NCI-H2029 (cell line): ENCODE data around the gene TMEM80.
A peak's percentile ranks its signal among the peaks of the same experiment; 100 is the strongest.
"Not testable (repeated sequence)": the region's sequence is repeated elsewhere in the genome, so short reads cannot be mapped to it uniquely, and the experiment has no call there.

ENCODE experiments used
- DNase-seq: peaks from one replicate; lab custom pipeline; 2025; lab: John Stamatoyannopoulos, UW

TMEM80 gene

DNA sequence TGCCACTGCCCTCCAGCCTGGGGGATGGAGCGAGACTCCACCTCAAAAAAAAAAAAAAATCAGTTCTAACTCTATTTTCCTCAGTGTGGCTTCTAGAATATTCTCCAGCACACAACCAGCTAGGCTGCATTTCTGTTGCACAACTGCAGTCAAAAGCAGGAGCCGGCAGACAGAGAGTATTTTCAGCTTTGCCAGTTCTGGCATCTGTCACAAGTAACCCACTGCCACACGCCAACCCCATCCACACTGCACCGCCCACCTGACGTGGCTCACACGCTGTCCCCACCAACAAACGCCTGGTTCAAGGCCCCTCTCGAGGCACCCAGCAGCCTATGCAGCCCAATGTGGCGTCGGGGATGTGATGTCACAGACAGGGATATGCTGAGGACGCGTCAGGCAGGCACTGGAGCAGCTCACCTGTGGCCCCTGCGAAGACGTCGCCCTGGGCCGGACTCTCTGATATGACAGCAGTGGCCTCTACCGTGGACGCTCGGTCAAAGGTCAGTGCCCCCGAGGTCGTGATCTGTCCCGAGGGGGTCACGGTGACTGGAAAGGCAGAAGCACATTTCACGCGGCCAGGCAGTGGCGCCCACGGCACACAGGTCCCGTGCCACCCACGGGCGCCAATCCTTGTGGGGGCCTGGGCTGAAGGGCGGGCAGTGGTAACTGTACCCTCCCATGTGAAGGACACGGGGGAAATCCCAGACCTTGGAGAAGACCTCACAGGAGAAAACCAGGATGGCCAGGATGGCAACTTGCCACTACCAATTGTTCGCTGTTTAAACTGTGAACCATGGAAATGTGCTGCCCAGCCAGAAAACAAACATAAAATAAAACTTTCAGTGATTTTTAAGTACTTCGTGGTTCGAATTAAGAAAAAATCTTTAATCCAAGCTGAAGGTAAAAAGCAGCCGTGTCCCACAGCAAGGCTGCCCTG, 16.1 kb upstream of the TMEM80 start:
- DNase-seq, result no peak

DNA sequence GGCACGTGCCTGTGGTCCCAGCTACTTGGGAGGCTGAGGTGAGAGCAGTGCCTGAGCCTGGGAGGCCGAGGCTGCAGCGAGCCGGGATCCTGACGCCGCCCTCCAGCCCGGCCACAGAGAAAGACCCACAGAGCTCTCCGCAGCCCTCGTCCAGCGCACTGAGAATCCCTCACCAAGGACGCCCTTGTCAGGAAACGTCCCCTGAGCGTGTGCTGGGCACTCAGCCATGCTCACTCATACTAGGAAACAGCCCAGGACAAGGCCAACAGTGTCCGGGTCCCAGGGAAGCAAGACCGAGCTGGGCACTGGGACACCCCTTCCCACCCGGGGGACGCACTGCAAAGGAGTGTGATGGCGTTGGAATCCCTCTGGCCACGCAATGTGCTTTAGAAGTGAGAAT, 15.1 kb upstream of the TMEM80 start:
- no peak for DNase-seq

DNA sequence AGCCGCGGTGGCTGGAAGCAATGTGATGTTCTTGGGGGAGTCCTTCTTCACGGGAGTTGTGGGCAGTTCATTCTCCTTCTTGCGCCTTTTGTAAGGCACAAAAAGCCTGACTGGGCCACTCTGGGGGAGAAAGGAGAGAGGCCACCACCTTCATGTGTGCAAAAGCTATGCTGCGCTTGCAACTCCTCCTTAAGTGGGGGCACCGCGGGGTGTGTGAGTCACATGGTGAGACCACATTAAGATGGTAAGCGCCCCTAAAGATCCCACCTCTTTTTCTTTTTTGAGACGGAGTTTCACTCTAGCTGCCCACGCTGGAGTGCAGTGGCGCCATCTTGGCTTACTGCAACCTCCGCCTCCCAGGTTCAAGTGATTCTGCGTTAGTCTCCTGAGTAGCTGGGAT, 14.6 kb upstream of the TMEM80 start:
- DNase-seq, result no peak

- no peak for DNase-seq
These were observed 9.0 kb upstream of the TMEM80 start for GRCh38 chr11:686451-687243.

DNA sequence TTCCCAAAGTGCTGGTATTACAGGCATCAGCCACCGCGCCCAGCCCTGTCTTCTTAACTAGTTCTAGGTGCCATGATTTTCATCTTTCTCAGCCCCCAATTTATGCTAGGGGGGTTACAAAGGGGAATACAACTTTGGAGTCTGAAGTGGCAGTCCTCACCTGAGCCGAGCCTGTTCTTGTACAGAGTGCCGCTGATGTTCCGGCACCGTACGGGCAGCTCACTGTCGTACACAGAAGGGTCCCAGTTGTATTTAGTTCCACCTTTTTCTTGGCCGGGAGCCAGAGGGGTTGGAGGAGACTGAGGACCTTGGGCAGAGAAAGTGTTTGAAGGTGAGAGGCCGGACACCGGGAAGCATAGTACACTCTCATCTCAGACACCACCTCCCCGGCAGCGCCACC, 7.9 kb upstream of the TMEM80 start:
- DNase-seq, result no peak

- DNase-seq, result no peak
These were observed 6.9 kb upstream of the TMEM80 start for GRCh38 chr11:688681-689080.

DNA sequence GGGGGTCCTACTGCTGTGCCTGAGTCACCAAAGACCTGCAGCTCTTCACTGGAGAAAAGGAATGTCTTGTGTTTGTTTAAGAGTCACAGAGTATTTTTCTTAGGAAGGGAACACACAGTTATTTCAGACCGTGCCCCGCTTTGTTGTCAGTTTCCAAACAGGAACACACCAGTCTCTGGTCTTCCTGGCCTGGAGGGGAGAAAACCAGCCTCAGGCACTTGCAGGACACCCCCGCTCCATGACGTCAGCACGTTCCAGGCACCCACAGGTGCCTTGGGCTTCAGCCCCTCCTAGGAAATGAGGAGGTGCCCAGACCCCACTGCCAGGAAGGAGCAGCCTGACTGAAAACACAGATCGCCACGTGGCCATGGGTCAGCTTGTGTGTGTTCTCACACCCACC, 6.0 kb upstream of the TMEM80 start:
- DNase-seq, result no peak

GRCh38 chr11:690244-690643, 5.4 kb upstream of the TMEM80 start:
- not testable (repeated sequence) for DNase-seq

DNA sequence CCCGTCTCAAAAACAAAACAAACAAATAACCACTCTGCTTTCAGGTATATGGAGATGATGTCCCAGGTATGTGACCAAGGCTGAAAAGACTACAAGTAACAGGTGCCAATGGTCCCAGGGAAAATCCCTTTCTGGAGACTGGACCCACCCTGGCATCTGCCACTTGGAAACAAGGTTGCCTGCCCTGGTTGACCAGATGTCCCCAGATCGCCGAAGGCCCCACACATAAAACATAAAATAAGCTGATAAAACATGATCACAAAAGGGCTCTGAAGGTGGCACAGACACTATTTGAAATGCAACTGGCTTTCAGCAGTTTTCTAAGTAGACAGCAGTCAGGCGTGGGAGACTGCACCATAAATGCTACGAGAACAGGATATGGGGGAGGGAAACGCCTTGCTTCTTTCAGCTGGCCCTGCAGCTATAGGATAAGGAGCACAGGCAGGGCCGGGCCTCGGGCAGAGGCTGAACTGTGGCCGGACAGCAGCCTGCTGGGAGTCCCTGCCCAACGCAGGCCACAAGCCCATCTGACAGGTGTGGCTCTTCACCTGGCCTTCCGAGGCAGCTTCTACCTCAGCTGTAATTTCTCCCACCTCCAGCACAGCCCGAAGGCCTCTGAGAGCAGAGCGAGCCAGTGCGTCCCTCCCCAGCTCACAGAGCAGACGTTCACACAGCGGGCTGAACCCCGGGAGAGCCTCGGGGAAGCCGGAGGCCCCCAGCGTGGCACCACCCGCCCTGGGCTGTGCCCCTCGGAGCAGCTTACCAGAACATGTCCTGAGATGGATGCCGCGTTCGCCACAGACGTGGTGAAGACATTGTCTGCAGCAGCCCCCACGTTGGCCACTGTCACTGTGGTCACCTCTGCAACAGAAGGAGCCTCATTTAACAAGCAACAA, 4.6 kb upstream of the TMEM80 start:
- no peak for DNase-seq

- DNase-seq, result no peak
These were observed 3.7 kb upstream of the TMEM80 start for GRCh38 chr11:691710-692590.

- DNase-seq, result no peak
These were observed 2.7 kb upstream of the TMEM80 start for GRCh38 chr11:692824-693414.

DNA sequence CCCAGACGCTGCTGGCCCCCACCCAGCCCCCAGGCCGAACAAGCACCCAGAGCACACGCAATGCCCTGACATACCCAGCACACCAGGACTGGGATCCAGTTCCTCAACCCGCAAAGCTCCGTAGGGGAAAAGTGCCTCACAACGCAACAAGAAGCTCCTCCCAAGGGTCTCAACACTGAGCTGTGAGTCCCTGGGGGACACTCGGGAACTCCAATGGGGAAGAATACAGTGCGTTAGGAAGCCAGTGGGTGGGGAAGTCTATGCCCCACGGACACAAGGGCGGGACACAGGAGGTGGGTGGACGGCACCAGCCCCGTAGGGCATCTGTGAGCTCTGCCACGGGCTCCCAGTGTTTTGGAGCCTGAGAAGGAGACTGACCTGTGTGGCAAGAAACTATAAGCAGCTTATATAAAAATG, 2.2 kb upstream of the TMEM80 start:
- no peak for DNase-seq

DNA sequence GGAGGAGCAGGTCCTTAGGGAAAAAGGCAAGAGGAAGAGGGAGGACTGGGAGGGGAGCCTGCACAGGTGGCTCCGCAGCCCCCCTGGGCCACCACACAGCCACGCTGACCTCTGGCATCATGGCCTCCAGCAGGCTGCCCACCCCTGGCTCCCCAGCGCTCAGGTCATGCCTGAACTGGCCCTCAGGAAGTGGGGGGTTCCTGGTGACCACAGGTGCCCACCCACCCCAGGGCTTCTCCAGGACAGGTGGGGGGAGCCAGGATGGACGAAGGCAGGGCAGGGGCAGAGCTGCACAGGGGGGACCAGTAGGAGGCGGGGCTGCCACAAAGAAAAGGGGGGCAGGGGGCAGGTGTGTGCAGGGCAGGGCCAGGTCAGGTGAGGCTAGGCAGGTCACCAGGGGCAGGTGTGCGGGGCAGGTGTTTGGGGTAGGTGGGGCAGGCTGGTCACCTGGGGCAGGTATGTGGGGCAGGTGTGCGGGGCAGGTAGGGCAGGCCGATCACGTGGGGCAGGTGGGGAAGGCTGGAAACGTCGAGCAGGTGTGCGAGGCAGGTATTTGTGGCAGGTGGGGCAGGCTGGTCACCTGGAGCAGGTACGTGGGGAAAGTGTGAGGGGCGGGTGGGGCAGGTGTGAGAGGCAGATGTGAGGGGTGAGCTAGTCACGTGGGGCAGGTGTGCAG, 1.6 kb upstream of the TMEM80 start:
- peak; percentile 86 for DNase-seq

DNA sequence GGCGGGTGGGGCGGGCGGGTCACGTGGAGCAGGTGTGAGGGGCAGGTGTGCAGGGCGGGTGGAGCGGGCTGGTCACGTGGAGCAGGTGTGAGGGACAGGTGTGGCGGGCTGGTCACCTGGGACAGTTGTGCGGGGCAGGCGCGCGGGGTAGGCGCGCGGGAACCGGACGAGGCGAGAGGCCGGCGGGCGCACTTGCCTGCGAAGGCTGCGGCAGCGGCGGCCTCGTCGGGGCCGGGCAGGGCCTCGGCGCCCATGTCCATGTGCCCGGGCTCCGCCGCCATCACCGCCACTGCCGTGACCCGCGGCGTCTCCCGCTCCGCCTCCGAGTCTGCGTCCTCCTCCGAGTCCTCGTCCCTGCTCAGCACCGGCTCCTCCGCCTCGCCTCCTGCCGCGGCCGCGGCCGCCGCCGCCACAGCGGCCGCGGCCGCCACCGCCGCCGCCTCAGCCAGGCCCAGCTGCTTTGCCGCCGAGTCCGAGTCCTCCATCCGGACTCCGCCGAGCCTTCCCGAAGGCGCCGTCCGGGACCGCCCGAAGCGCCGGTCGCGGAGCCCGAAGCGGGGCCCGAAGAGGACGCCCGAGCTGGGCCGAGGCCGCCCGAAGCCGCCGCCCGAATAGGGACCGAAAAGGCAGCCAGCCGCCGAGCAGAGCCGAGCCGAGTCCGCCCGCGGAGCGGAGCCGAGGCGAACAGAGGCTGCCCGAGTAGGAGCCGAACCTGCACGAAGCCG, 891 bp upstream of the TMEM80 start, which contains the start of gene DEAF1:
TSS of gene DEAF1 (minus strand) at position 660 of the 725 bp plus-strand sequence. CDS start at position 485, 175 bp downstream.
- DNase-seq, result peak; percentile 96

GRCh38 chr11:695288-695537, 403 bp upstream of the TMEM80 start:
- no peak for DNase-seq

DNA sequence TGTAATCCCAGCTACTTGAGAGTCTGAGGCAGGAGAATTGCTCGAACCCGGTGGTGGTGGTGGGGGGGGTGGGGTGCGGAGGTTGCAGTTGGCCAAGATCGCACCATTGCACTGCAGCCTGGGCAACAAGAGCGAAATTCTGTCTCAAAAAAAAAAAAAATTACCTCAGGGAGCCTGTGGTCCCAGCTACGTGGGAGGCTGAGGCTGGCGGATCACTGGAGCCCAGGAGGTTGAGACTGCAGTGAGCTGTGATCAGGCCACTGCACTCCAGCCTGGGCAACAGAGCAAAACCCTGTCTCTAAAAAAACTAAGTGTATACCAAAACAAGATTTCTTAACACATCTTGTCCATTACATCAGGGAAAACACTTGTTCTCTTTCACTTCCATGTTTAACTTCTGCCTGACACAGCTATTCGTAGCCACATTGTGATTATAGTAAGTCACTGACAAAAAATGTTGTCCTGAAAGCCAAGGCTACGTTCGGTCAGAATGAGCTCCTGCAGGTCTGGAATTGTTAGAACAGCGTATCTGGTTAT, 1.4 kb downstream of the TMEM80 start:
- no peak for DNase-seq

DNA sequence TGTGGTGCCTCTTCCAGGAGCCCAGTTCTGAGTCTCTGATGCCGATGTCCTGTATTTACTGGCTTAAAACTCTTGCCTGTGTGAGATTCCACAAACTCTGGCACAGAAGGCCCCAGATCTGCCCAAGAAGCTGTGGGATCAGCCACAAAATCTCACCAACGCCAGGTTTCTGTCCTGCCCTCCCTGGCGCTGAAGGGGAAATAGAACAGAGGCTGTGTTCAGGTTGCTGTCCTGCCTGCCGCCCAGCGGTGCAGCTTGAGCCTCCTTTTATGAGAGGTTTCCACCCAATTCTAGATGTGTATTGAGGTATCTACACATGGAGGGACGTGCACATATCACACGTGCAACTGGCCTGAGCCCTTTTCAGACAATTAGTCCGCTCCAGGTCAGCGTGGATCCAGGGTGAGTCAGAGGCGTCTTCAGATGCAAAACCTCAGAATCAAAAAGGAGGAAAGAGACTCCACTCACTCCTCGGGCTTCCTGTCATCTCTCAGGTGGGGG, 2.2 kb downstream of the TMEM80 start:
- no peak for DNase-seq

GRCh38 chr11:698493-699115, 3.0 kb downstream of the TMEM80 start:
- no peak for DNase-seq

GRCh38 chr11:699116-699508, 3.5 kb downstream of the TMEM80 start:
- DNase-seq, result no peak
